ENCODE results near the gene ST3GAL4.
"Not testable (repeated sequence)": the region's sequence is repeated elsewhere in the genome, so short reads cannot be mapped to it uniquely, and the experiment has no call there.

The ST3GAL4 gene

GRCh38 chr11:126337126-126337473 lies 18.4 kb upstream of the ST3GAL4 start:
- Mint-ChIP-seq H3K4me1 (ENCODE audit: low read depth) (peaks cover 20% of the 10 kb centered on the region), H3K27ac (no peak overlapping the region), H3K36me3 (ENCODE audit: low read depth) (peaks cover 75% of the 10 kb centered on the region), H3K27me3 (no peaks in the 10 kb centered on the region), H3K4me3 (no peak overlapping the region), H3K9me3 (no peaks in the 10 kb centered on the region)
- no peak for DNase-seq

- no peaks in the 10 kb centered on the region for H3K9me3 Mint-ChIP-seq
- H3K4me3 Mint-ChIP-seq: no peak overlapping the region
- no peak for DNase-seq
- H3K27ac Mint-ChIP-seq: no peak overlapping the region
- H3K36me3 Mint-ChIP-seq (ENCODE audit: low read depth): peaks cover 75% of the 10 kb centered on the region
- H3K4me1 Mint-ChIP-seq (ENCODE audit: low read depth): peaks cover 20% of the 10 kb centered on the region
- no peaks in the 10 kb centered on the region for H3K27me3 Mint-ChIP-seq
These were observed 17.8 kb upstream of the ST3GAL4 start for GRCh38 chr11:126337474-126338241.

DNA sequence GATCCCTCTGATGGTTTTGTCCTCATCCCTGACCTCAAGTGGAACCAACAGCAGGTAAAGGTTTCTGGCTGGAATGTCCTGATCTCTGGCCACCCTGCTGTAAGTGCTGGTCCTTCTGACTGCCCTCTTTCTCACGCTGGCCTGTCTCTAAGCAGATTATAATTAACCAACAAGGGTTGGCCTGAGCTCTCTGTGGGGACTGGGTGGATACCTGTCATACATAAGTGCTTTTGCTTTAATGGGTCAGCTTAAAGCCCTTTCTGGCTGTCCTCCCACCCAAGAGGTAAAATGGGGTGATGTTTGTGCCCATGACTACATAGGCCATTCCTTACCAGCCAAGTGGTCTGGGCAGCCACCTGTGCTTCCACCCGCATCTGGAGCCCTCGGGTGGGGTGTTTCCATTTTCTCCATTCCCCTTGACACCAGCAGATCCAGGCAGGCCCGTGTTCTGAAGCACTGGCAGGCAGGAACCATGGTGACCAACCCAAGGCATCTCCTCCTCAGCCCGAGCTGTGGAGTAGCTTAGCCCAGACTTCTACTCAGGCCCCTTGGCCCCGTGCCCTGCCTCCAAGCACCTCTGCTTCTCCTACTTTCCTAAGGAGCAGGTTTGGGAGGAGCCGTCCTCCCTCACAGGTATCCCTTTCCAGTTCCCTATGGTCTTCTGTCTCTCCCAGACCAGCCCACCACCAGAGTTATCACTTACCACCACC lies 17.0 kb upstream of the ST3GAL4 start:
- Mint-ChIP-seq H3K27ac (no peak overlapping the region), H3K27me3 (no peaks in the 10 kb centered on the region), H3K4me1 (ENCODE audit: low read depth) (peaks cover 19% of the 10 kb centered on the region), H3K4me3 (no peak overlapping the region), H3K36me3 (ENCODE audit: low read depth) (peaks cover 74% of the 10 kb centered on the region), H3K9me3 (no peaks in the 10 kb centered on the region)
- DNase-seq: no peak

- Mint-ChIP-seq H3K27ac (no peak overlapping the region), H3K27me3 (no peaks in the 10 kb centered on the region), H3K4me3 (no peak overlapping the region), H3K9me3 (no peaks in the 10 kb centered on the region), H3K4me1 (ENCODE audit: low read depth) (peaks cover 19% of the 10 kb centered on the region), H3K36me3 (ENCODE audit: low read depth) (peaks cover 76% of the 10 kb centered on the region)
- no peak for DNase-seq
These were observed 16.2 kb upstream of the ST3GAL4 start for GRCh38 chr11:126339073-126339862.

DNA sequence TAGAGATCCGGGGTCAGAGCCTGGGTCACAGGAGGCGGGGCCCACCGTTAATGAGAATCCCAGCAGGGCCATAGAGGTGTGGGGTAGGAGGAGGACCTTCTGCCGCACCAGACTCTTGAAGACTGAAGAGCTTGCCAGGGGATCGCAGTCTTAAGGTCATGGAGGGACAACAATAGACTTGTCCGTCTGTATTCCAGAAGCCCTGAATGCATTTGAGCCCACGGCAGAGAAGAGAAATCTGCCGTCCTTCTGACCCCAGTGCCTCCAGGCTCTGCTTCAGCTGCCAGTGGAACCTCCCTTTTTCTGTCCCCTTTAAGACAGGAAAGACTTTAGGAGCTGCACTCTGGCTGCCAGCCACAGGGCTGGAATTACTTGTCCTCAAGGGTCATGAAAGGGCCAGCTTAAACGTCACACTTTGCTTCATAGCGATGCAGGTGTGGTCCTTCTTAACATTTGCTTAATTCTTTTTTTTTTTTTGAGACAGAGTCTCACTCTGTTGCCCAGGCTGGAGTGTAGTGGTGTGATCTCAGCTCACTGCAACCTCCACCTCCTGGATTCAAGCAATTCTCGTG lies 15.5 kb upstream of the ST3GAL4 start:
- DNase-seq: no peak
- no peaks in the 10 kb centered on the region for H3K9me3 Mint-ChIP-seq
- peaks cover 79% of the 10 kb centered on the region for H3K36me3 Mint-ChIP-seq (ENCODE audit: low read depth)
- H3K4me1 Mint-ChIP-seq (ENCODE audit: low read depth): peaks cover 17% of the 10 kb centered on the region
- no peak overlapping the region for H3K4me3 Mint-ChIP-seq
- H3K27me3 Mint-ChIP-seq: no peaks in the 10 kb centered on the region
- H3K27ac Mint-ChIP-seq: peak overlapping the region; percentile 15

- peak overlapping the region; percentile 5 for H3K27ac Mint-ChIP-seq
- DNase-seq: no peak
- H3K4me1 Mint-ChIP-seq (ENCODE audit: low read depth): peaks cover 20% of the 10 kb centered on the region
- H3K27me3 Mint-ChIP-seq: no peaks in the 10 kb centered on the region
- no peaks in the 10 kb centered on the region for H3K9me3 Mint-ChIP-seq
- peaks cover 87% of the 10 kb centered on the region for H3K36me3 Mint-ChIP-seq (ENCODE audit: low read depth)
- no peak overlapping the region for H3K4me3 Mint-ChIP-seq
These were observed 14.4 kb upstream of the ST3GAL4 start for GRCh38 chr11:126340960-126341606.

DNA sequence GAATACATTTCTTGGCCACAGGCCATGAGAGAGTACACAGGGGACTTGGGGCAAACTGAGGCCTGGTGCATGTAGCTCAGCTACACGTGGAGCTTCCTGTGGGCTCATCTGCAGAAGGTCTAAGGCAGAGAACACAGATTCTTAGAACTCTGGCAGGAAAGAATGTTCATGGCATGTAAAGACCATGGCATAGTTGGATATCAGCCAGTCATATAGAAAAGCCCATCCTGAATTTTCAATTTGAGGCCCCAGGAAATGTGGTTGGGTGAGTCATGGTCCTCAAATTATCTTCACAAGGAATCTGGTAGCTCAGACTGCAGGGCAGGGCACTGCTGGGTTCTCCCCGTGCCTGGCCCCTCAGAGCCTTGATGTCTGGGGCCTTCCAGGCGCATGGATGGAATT lies 13.7 kb upstream of the ST3GAL4 start:
- Mint-ChIP-seq H3K9me3 (no peaks in the 10 kb centered on the region), H3K36me3 (ENCODE audit: low read depth) (peaks cover 84% of the 10 kb centered on the region), H3K4me1 (ENCODE audit: low read depth) (peaks cover 21% of the 10 kb centered on the region), H3K27ac (peak overlapping the region; percentile 81), H3K27me3 (no peaks in the 10 kb centered on the region), H3K4me3 (no peak overlapping the region)
- no peak for DNase-seq

DNA sequence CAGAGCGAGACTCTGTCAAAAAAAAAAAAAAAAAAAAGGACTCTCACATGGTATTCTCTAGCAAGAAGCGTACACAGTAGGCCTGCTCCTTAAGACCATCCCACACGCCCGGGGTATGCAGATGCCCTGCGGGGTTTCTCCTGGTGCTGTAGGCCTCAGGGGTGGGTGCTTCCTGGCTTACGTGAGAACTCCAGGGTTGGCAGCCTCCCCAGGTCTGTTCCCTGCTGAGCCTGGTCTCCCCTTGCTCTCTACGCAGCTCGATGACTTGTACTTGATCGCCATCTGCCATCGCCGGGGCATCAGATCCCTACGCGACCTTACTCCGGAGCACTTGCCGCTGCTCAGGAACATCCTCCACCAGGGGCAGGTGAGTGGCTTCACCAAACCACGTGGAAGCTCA lies 12.4 kb upstream of the ST3GAL4 start:
- no peak overlapping the region for H3K27ac Mint-ChIP-seq
- peaks cover 21% of the 10 kb centered on the region for H3K4me1 Mint-ChIP-seq (ENCODE audit: low read depth)
- no peaks in the 10 kb centered on the region for H3K9me3 Mint-ChIP-seq
- H3K27me3 Mint-ChIP-seq: no peaks in the 10 kb centered on the region
- DNase-seq: no peak
- H3K4me3 Mint-ChIP-seq: no peak overlapping the region
- peaks cover 87% of the 10 kb centered on the region for H3K36me3 Mint-ChIP-seq (ENCODE audit: low read depth)

GRCh38 chr11:126344141-126345080 lies 11.1 kb upstream of the ST3GAL4 start:
- Mint-ChIP-seq H3K36me3 (ENCODE audit: low read depth) (peaks cover 82% of the 10 kb centered on the region), H3K4me1 (ENCODE audit: low read depth) (peaks cover 32% of the 10 kb centered on the region), H3K27me3 (no peaks in the 10 kb centered on the region)

GRCh38 chr11:126345283-126345682 lies 10.2 kb upstream of the ST3GAL4 start:
- Mint-ChIP-seq H3K9me3 (no peaks in the 10 kb centered on the region), H3K27me3 (no peaks in the 10 kb centered on the region), H3K27ac (peak overlapping the region; percentile 85), H3K4me1 (ENCODE audit: low read depth) (peaks cover 32% of the 10 kb centered on the region), H3K36me3 (ENCODE audit: low read depth) (peaks cover 79% of the 10 kb centered on the region), H3K4me3 (no peak overlapping the region)
- DNase-seq: no peak

More at GRCh38 chr11:126344141-126345080, 11.1 kb upstream of the ST3GAL4 start:
- Mint-ChIP-seq H3K4me3 (no peak overlapping the region), H3K9me3 (no peaks in the 10 kb centered on the region), H3K27ac (peak overlapping the region; percentile 14)
- no peak for DNase-seq

GRCh38 chr11:126345759-126346585 lies 9.5 kb upstream of the ST3GAL4 start:
- Mint-ChIP-seq H3K27ac (peak overlapping the region; percentile 85), H3K27me3 (no peaks in the 10 kb centered on the region), H3K9me3 (no peaks in the 10 kb centered on the region), H3K4me3 (no peak overlapping the region), H3K36me3 (ENCODE audit: low read depth) (peaks cover 79% of the 10 kb centered on the region), H3K4me1 (ENCODE audit: low read depth) (peaks cover 38% of the 10 kb centered on the region)
- no peak for DNase-seq

- no peak overlapping the region for H3K4me3 Mint-ChIP-seq
- H3K4me1 Mint-ChIP-seq (ENCODE audit: low read depth): peaks cover 36% of the 10 kb centered on the region
- H3K27me3 Mint-ChIP-seq: no peaks in the 10 kb centered on the region
- no peaks in the 10 kb centered on the region for H3K9me3 Mint-ChIP-seq
- peak overlapping the region; percentile 85 for H3K27ac Mint-ChIP-seq
- H3K36me3 Mint-ChIP-seq (ENCODE audit: low read depth): peaks cover 77% of the 10 kb centered on the region
- DNase-seq: no peak
These were observed 8.9 kb upstream of the ST3GAL4 start for GRCh38 chr11:126346586-126346940.

DNA sequence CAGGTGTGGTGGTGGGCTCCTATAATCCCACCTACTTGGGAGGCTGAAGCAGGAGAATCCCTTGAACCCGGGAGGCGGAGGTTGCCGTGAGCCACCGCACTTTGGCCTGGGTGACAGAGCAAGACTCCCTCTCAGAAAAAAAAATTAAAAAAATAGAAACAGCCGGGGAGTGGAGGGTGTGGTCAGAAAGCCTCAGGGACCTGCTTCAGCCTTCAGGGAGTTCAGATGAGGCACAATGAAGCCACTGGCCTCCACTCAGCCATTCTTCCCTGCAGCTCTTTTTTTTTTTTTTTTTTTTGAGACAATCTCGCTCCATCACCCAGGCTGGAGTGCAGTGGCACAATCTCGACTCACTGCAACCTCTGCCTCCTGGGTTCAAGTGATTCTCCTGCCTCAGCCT lies 8.5 kb upstream of the ST3GAL4 start:
- not testable (repeated sequence) for H3K9me3 Mint-ChIP-seq, DNase-seq, H3K27me3 Mint-ChIP-seq, H3K27ac Mint-ChIP-seq, H3K4me3 Mint-ChIP-seq
- H3K4me1 Mint-ChIP-seq (ENCODE audit: low read depth): peaks cover 32% of the 10 kb centered on the region
- peaks cover 75% of the 10 kb centered on the region for H3K36me3 Mint-ChIP-seq (ENCODE audit: low read depth)

All from activated T-cell treated with anti-CD3 and anti-CD28 coated beads, Interleukin-2, amount 50 U/mL, for 24 hours (primary cell).